COLO668 (cell line): ENCODE measurements around the gene TBCE.

Experiments
- DNase-seq: peaks from one replicate; lab custom pipeline; 2025; ENCODE audit not compliant: unreplicated experiment; lab: John Stamatoyannopoulos, UW

Gene TBCE

DNA sequence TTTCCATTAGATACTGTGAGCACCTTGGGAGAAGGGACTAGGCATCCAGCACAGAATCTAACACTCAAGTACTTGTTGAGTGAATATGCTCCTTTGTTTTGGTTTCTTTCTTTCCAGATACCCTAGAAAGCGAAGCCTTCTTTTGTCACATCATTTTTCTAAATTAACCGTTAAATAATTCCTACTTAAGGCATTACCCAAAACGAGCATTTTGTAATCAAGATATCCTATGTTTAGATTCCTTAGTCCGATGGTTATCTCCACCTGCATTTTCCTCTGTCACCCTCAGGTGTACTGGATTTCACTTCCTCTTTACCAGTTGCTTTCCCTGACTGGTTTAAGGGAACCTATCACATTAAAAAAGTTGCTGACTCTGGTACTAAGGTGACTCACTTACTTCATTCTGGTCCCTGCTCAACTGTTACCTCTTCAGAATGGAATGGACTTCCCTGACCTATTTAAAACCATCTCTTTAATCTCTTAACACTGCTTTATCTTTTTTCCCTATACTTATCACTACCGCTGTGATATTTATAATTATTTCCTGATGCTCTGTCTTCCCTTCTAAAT is 133.8 kb downstream of the TBCE start:
- no peak for DNase-seq
